Measurements from ENCODE around the gene TPI1. TPM values are rescaled to one million over a fixed set of nuclear protein-coding genes. Genes with fewer than 3 reads are reported as not detected.

The TPI1 gene
- total and polyA plus RNA-seq, 2 of the 8 experiments (the other 6 are each of a cell fraction or from before 2014, with no cell fraction given): 910 to 3,018 TPM

GRCh38 chr12:6916426-6917200 lies 49.3 kb downstream of the TPI1 start (continued):
- TF ChIP-seq BCL11A (IDR thresholded peaks at IDR 0.05; ENCODE audit: low read depth in 2 of 2, low read length in 2 of 2) (no peak), BACH1 (IDR thresholded peaks at IDR 0.05; ENCODE audit: low read length) (no peak), RAD21 (IDR thresholded peaks at IDR 0.05 in 1 of 2, conservative IDR thresholded peaks at IDR 0.05 in 1 of 2; ENCODE audit: low read depth in 2 of 2, low read length in 2 of 2) (no peak), HDAC6 (IDR thresholded peaks at IDR 0.05; ENCODE audit: low read depth, low read length) (no peak)

Data from H1 (cell line).